Measurements from ENCODE around the gene ICAM4. TPM values are rescaled to one million over a fixed set of nuclear protein-coding genes. Genes with fewer than 3 reads are reported as not detected.
A peak's percentile ranks its signal among the peaks of the same experiment; 100 is the strongest.

Gene ICAM4
- total and polyA plus RNA-seq, 9 of the 15 experiments (the other 6 are each of a cell fraction or from before 2014, with no cell fraction given): 14.1 to 86.1 (median 29.6) TPM

DNA sequence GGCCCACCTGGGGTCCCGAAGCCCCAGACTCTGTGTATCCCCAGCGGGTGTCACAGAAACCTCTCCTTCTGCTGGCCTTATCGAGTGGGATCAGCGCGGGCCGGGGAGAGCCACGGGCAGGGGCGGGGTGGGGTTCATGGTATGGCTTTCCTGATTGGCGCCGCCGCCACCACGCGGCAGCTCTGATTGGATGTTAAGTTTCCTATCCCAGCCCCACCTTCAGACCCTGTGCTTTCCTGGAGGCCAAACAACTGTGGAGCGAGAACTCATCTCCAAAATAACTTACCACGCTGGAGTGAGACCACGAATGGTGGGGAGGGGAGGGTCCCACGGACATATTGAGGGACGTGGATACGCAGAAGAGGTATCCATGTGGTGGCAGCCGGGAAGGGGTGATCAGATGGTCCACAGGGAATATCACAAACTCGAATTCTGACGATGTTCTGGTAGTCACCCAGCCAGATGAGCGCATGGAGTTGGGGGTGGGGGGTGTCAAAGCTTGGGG, 2.0 kb downstream of the ICAM4 start (continued):
- TF ChIP-seq, protein P1, sequence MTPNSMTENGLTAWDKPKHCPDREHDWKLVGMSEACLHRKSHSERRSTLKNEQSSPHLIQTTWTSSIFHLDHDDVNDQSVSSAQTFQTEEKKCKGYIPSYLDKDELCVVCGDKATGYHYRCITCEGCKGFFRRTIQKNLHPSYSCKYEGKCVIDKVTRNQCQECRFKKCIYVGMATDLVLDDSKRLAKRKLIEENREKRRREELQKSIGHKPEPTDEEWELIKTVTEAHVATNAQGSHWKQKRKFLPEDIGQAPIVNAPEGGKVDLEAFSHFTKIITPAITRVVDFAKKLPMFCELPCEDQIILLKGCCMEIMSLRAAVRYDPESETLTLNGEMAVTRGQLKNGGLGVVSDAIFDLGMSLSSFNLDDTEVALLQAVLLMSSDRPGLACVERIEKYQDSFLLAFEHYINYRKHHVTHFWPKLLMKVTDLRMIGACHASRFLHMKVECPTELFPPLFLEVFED (CRISPR knock-in tag; conservative IDR thresholded peaks at IDR 0.05): no peak
- TF ChIP-seq KDM5B (IDR thresholded peaks at IDR 0.05; ENCODE audit: insufficient replicate concordance, low read depth, low read length): peak; percentile 46

DNA sequence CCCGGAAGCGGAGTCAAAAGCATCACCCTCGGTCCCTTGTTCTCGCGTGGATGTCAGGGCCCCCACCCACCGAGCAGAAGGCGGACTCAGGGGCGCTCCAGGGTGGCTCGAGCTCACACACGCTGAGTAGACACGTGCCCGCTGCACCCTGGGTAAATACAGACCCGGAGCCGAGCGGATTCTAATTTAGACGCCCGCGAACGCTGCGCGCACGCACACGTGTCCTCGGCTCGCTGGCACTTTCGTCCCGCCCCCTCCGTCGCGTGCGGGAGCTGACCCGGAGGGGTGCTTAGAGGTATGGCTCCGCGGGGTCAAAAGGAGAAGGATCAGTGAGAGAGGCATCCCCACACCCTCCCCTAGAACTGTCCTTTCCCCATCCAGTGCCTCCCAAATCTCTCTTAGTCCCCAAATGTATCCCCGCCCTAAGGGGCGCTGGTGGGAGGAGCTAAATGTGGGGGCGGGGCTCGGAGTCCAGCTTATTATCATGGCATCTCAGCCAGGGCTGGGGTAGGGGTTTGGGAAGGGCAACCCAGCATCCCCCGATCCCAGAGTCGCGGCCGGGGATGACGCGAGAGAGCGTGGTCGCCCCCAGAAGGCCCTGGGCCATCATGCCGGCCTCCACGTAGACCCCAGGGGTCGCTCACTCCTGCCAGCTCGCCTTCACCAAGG, 2.5 kb downstream of the ICAM4 start:
- POLR2A ChIA-PET: interaction anchor here (0.6 to 6.2 kb wide), 25 partner anchors 9 to 199 kb away, joined by 3 to 74 read pairs (median 4); partner anchors contain the start of genes CDC37, ICAM1, RAVER1 and TYK2
- H3K9me1 ChIP-seq (ENCODE audit: control insufficient read depth, insufficient read depth, low read length): peaks cover 6% of the 10 kb centered on the region
- H3K36me3 ChIP-seq (ENCODE audit: control insufficient read depth, insufficient read depth, low read length): peaks cover 39% of the 10 kb centered on the region
- no peaks in the 10 kb centered on the region for H3K9me3 ChIP-seq (replicated peaks; ENCODE audit: control insufficient read depth, insufficient read depth, low read depth, low read length)
- H3K4me3 ChIP-seq: peak overlapping the region; percentile 79
- H3K27me3 ChIP-seq (ENCODE audit: control insufficient read depth in 2 of 2, insufficient read depth in 2 of 2, low read length in 2 of 2): no peaks in the 10 kb centered on the region
- H2AFZ ChIP-seq (ENCODE audit: low read depth, low read length): peak overlapping the region; percentile 84
- CTCF ChIA-PET (ENCODE audit: low intra/inter-chr PET ratio): interaction anchor here (0.6 to 1.2 kb wide), 2 partner anchors 21 to 100 kb away, joined by 3 read pairs; no protein-coding TSS in a partner anchor
- FAIRE-seq (peak; percentile 82), DNase-seq (ENCODE audit: extremely low read depth in 1 of 4, low spot score in 3 of 4) (peak; percentile 66 to 94 (median 74)), ATAC-seq (peak; percentile 12)
- H3K4me2 ChIP-seq (ENCODE audit: insufficient read depth, low read length): peak overlapping the region; percentile 99
- H3K27ac ChIP-seq (ENCODE audit: extremely low read depth, low read depth, low read length): peak overlapping the region; percentile 96
- no peaks in the 10 kb centered on the region; the same call in 1 of the 2 replicates for H4K20me1 ChIP-seq (replicated peaks; ENCODE audit: control insufficient read depth, insufficient read depth, low read length)
- peaks cover 73% of the 10 kb centered on the region for H3K79me2 ChIP-seq (ENCODE audit: control insufficient read depth, insufficient read depth, low read length)
- intact Hi-C loops (cut with micrococcal nuclease): loop anchor here (1.0 to 2.0 kb wide), 3 partner anchors 19 to 92 kb away; partner anchors contain the start of genes RAVER1 and TYK2
- in situ Hi-C loops (cut with MboI): no loop called here
- 0% methylated on average over 24 of the region's 50 CpGs for WGBS (ENCODE audit: insufficient coverage, low coverage, missing lambda C conversion rate)
- peak overlapping the region; percentile 91 to 99 for H3K9ac ChIP-seq (ENCODE audit: insufficient read depth in 1 of 2, low read depth in 2 of 2, low read length in 2 of 2)
- BruUV-seq (replicated peaks): no TSS peak
- H3K4me1 ChIP-seq (replicated peaks in 1 of 2; ENCODE audit: control insufficient read depth in 2 of 2, insufficient read depth in 2 of 2, low read length in 2 of 2): peaks cover 29 to 92% of the 10 kb centered on the region in 2 experiments; a peak in 4 of 5 replicates
- TF ChIP-seq MIER1 (IDR thresholded peaks at IDR 0.05; ENCODE audit: low read depth) (0 out of 2 replicates have a peak, but pooled peaks have one; percentile 16), SMAD1 (IDR thresholded peaks at IDR 0.05; ENCODE audit: low read depth, low read length, partially characterized antibody) (no peak), CREM (IDR thresholded peaks at IDR 0.05; ENCODE audit: low read depth) (peak; percentile 93), TBP (optimal IDR thresholded peaks at IDR 0.05; ENCODE audit: low read depth, low read length) (peak; percentile 50), MAZ (CRISPR knock-in tag; conservative IDR thresholded peaks at IDR 0.05 in 1 of 2, IDR thresholded peaks at IDR 0.05 in 1 of 2) (peak in 1 of 2 experiments; percentile 62; a peak in 2 of 4 replicates), RBFOX2 (IDR thresholded peaks at IDR 0.05; ENCODE audit: low read depth, low read length) (peak; percentile 84), ZBTB17 (CRISPR knock-in tag; IDR thresholded peaks at IDR 0.05) (no peak; the same call in 1 of the 2 replicates)
- TF ChIP-seq, protein P2, sequence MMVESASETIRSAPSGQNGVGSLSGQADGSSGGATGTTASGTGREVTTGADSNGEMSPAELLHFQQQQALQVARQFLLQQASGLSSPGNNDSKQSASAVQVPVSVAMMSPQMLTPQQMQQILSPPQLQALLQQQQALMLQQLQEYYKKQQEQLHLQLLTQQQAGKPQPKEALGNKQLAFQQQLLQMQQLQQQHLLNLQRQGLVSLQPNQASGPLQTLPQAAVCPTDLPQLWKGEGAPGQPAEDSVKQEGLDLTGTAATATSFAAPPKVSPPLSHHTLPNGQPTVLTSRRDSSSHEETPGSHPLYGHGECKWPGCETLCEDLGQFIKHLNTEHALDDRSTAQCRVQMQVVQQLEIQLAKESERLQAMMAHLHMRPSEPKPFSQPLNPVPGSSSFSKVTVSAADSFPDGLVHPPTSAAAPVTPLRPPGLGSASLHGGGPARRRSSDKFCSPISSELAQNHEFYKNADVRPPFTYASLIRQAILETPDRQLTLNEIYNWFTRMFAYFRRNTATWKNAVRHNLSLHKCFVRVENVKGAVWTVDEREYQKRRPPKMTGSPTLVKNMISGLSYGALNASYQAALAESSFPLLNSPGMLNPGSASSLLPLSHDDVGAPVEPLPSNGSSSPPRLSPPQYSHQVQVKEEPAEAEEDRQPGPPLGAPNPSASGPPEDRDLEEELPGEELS (CRISPR knock-in tag; IDR thresholded peaks at IDR 0.05; ENCODE audit: borderline replicate concordance): peak; percentile 53; the same call in 1 of the 2 replicates
- TF ChIP-seq, protein P3, sequence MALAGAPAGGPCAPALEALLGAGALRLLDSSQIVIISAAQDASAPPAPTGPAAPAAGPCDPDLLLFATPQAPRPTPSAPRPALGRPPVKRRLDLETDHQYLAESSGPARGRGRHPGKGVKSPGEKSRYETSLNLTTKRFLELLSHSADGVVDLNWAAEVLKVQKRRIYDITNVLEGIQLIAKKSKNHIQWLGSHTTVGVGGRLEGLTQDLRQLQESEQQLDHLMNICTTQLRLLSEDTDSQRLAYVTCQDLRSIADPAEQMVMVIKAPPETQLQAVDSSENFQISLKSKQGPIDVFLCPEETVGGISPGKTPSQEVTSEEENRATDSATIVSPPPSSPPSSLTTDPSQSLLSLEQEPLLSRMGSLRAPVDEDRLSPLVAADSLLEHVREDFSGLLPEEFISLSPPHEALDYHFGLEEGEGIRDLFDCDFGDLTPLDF (CRISPR knock-in tag; IDR thresholded peaks at IDR 0.05): 0 out of 2 replicates have a peak, but pooled peaks have one; percentile 44
